GM15510 (cell line): ENCODE measurements around the gene STARD13.

Experiments used
- POLR2A ChIP-seq: IDR thresholded peaks from 3 replicates; pipeline ENCODE4 v1.6.1; 2011; ENCODE audit warnings: borderline replicate concordance; ENCODE audit not compliant: insufficient read length; ENCODE audit errors: extremely low read depth

STARD13 gene

DNA sequence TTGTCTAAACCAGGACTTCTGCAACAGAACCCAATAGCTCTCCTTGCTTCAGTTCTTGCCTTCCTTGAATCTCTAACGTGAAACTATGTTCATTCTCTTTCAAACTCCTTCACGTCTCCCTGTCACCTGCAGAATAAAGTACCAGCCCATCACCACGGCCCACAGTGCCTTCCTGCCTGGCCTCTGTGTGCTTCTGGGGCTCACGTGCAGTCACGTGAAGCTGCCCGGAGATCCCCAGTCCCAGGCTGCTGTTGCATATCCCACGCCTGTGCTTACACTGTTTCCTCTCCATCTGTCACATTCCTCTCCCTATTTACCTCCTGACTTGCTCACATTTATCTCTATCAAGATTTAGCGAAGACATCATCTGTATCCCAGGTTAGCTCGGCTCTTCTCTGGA, 102.8 kb downstream of the STARD13 start:
- TF ChIP-seq POLR2A, result no peak

DNA sequence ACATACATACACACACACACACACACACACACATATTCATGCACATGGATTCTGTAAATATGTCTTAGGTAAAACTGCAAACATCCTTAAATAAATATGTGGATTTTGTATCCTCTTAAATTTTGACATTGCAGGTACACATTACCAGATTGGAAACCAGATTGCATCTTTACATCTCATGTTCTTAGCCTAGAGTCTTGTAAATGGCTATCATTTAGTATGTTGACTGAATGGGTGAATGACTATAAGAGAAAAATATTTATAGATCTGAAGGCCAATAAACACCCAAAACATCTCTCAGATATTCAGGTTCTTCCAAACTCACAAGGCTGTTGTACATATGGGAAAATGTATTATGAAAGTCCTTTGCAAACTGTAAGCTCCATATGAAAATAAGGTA, 104.3 kb downstream of the STARD13 start:
- no peak for TF ChIP-seq POLR2A

- TF ChIP-seq POLR2A, result no peak
Observed at GRCh38 chr13:33180122-33180804, 105.3 kb downstream of the STARD13 start.

DNA sequence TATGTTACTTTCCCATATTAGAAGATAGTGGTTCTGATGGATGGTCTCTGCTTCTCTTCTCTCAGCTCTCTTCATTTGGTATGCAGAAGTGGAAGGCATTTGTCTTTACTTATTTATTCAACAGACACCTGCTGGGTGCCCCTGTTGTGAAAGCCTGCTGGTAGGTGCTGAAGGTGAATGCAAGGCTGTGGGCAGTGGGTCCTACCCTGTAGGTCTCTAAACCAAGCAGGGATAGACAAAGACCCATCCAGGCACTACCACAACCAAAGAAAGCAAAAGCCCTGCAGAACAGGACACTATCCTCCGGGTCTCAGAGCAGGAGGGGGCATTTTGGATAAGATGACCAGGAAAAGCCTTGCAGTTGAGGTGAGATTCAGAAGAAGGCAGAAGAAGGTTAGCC, 106.1 kb downstream of the STARD13 start:
- TF ChIP-seq POLR2A, result no peak

GRCh38 chr13:33178209-33178840, 107.2 kb downstream of the STARD13 start:
- no peak for TF ChIP-seq POLR2A

DNA sequence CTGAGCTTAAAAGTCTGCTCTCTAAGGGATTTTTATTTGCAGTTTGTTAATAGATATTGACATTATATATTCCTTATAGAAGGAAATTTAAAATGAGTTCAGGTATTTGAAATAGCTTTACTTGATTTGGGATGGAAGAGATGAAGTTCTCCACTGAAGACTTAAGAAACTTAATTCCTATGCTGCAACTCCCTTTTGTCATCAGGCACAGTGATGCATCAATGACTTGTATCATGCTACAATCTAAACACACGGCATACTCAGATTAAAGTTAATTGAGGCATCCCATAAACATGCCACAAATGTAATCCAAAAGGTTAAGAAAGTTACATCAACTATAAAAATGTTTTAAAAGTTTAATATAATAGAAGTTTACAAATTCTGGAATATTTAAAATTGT, 109.0 kb downstream of the STARD13 start:
- TF ChIP-seq POLR2A, result no peak

GRCh38 chr13:33175991-33176390, 109.6 kb downstream of the STARD13 start:
- no peak for TF ChIP-seq POLR2A

DNA sequence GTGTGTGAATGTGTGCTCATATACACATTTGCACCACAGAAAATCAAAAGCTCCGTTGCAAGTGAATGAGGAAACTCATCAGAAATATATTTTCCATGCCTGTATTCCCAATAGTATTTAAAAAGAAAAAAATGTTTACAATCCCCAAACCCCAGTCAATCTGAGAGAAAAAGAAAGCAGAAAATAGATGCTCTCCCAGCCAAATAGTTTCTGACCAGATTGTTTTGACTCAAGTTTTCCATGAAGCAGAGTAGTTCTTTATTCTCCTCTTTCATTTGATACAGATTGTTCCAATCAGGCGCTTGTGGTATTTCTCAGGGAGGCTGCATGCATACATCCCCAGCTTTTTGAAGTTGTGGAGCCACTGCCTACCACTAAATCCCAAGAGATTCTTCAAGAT, 110.6 kb downstream of the STARD13 start:
- TF ChIP-seq POLR2A, result no peak

- TF ChIP-seq POLR2A, result no peak
Observed at GRCh38 chr13:33174491-33174890, 111.1 kb downstream of the STARD13 start.

DNA sequence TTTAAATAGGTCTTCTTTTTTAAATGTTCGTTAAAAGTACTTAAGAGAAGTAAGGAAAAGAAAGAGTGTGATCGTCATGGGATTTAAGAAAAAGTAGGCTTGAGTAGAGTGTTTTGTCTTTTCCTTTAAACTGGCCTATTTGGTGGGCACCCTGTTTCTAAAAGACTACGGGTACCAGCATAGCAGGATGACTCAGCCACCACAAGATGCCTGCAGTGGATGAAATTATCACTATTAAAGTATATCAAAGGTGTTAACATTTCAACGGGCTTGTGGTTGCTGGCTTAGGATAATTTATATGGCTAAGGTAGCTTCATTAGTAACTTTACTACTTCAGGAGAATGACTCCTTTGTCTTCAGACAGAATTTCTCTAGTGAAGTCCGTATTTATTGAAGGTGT, 112.6 kb downstream of the STARD13 start:
- TF ChIP-seq POLR2A, result no peak

DNA sequence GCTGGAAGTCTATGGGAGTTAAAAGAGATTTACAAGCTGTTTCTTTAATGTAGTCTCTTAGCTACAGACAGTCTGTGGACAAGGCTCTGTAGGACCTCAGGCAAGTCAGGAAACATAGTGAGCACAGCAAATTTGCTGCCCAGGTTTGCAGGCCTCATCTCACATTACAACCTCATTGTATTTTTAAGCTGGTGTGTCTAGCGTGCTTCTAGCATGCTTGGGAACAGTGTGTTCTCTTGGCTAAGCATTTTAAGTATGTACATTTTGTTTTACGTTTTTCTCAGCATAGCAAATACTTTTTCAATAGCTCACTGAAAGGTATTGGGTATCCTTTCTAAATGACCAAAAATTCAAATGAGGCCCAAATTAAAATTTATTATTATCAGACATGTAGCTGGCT, 113.2 kb downstream of the STARD13 start:
- no peak for TF ChIP-seq POLR2A

DNA sequence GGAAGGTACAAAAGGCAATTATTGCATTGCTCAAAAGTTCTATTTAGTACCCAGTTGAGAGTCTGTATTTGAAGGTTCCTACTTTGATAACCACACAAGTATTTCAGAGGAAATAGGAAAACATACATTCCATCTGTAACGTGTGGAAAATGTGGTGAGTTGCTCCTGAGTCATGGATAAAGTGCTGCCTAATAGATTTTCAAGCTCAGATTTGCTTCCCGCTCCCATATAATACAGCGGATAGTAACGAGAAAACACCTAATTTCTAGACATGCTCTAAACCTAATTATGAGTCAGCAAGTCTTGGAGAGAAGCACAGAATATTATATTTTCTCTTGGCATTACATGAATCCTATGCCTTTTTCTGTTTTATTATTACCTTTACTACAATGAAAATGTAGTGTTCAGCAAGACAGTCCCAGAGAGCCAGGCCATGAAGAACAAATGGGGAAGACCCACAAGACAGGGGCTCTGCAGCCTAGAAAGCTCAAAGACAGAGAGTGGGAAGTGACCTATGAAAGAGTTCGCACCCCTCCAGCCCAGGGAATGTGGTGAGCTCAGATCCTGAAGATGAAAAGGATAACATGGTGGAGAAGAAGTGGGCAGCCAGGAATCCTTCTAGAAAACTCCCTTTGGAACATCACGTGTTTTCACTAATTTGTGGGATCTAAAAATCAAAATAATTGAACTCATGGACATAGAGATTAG, 116.1 kb downstream of the STARD13 start:
- no peak for TF ChIP-seq POLR2A

- no peak for TF ChIP-seq POLR2A
Observed at GRCh38 chr13:33168321-33168960, 117.1 kb downstream of the STARD13 start.

- TF ChIP-seq POLR2A, result no peak
Observed at GRCh38 chr13:33167491-33167890, 118.1 kb downstream of the STARD13 start.

GRCh38 chr13:33165787-33166186, 119.8 kb downstream of the STARD13 start:
- no peak for TF ChIP-seq POLR2A
